GM23338 (cell line): ENCODE data around the gene ACTG1. TPM values are rescaled to one million over a fixed set of nuclear protein-coding genes. Genes with fewer than 3 reads are reported as not detected.

ENCODE experiments used
- ATAC-seq: fragments of 200-7000 bp; cut with Tn5 transposase; 3 replicates; pipeline ENCODE4 v1.9.1; 2020
- DNase-seq: peaks from one replicate; pipeline ENCODE4 v3.0.0-alpha.2; 2015; ENCODE audit warnings: low spot score
- H2AFZ ChIP-seq: fragments of 200-600 bp; sonication (generic); 2 replicates; pipeline ENCODE4 v1.8.0; 2016; ENCODE audit warnings: antibody characterized with exemption, mild to moderate bottlenecking, moderate library complexity
- H3F3A ChIP-seq: fragments of 200-600 bp; sonication (generic); replicated peaks from 2 replicates; pipeline ENCODE4 v1.8.0; 2017; ENCODE audit warnings: antibody characterized with exemption, mixed run types, low read depth
- H3K27ac ChIP-seq: fragments of 200-600 bp; sonication (generic); 2 replicates; pipeline ENCODE4 v1.6.1; 2016; ENCODE audit warnings: low read depth
- H3K27me3 ChIP-seq: fragments of 200-600 bp; sonication (generic); 2 replicates; pipeline ENCODE4 v1.8.0; 2016; ENCODE audit warnings: mild to moderate bottlenecking, mixed run types, moderate library complexity; ENCODE audit not compliant: insufficient read depth
- H3K36me3 ChIP-seq: fragments of 200-600 bp; sonication (generic); 2 replicates; pipeline ENCODE4 v1.8.0; 2016; ENCODE audit warnings: mild to moderate bottlenecking; ENCODE audit not compliant: insufficient read depth
- H3K4me1 ChIP-seq: fragments of 200-600 bp; sonication (generic); 2 replicates; pipeline ENCODE4 v1.8.0; 2016; ENCODE audit warnings: mild to moderate bottlenecking, moderate library complexity; ENCODE audit not compliant: insufficient read depth
- H3K4me2 ChIP-seq: fragments of 200-600 bp; sonication (generic); 2 replicates; pipeline ENCODE4 v1.7.1; 2017; ENCODE audit warnings: mixed run types
- H3K4me3 ChIP-seq: fragments of 200-600 bp; sonication (generic); 2 replicates; pipeline ENCODE4 v1.6.1; 2016; ENCODE audit warnings: mixed run types
- H3K79me2 ChIP-seq: fragments of 200-600 bp; sonication (generic); replicated peaks from 2 replicates; pipeline ENCODE4 v1.8.0; 2017; ENCODE audit warnings: mild to moderate bottlenecking; ENCODE audit not compliant: insufficient read depth
- H3K9me2 ChIP-seq: fragments of 200-600 bp; sonication (generic); 2 replicates; pipeline ENCODE4 v1.8.0; 2017; ENCODE audit not compliant: insufficient read depth
- H4K20me1 ChIP-seq: fragments of 200-600 bp; sonication (generic); replicated peaks from 2 replicates; pipeline ENCODE4 v1.8.0; 2017; ENCODE audit warnings: mild to moderate bottlenecking; ENCODE audit not compliant: insufficient read depth
- H3K27ac Mint-ChIP-seq: 2 replicates; pipeline ENCODE4 v1.8.0; 2020; ENCODE audit warnings: inconsistent platforms, mild to moderate bottlenecking, moderate library complexity, mixed read lengths
- H3K27me3 Mint-ChIP-seq: 3 replicates; pipeline ENCODE4 v1.8.0; 2022; ENCODE audit warnings: low read depth, mild to moderate bottlenecking, moderate library complexity, mixed read lengths, inconsistent platforms; ENCODE audit not compliant: insufficient read depth, poor library complexity
- H3K36me3 Mint-ChIP-seq: 3 replicates; pipeline ENCODE4 v1.8.0; 2021; ENCODE audit warnings: low read depth, mild to moderate bottlenecking, inconsistent platforms, moderate library complexity, mixed read lengths
- H3K4me1 Mint-ChIP-seq: 3 replicates; pipeline ENCODE4 v1.8.0; 2020; ENCODE audit warnings: mild to moderate bottlenecking, inconsistent platforms, mixed read lengths
- H3K4me3 Mint-ChIP-seq: 3 replicates; pipeline ENCODE4 v1.8.0; 2021; ENCODE audit warnings: moderate library complexity, mild to moderate bottlenecking, inconsistent platforms, mixed read lengths
- H3K9me3 Mint-ChIP-seq: 3 replicates; pipeline ENCODE4 v1.8.0; 2020; ENCODE audit warnings: moderate library complexity, mild to moderate bottlenecking, inconsistent platforms, mixed read lengths
- CREB1 ChIP-seq: fragments of 250-450 bp; sonication (Bioruptor Pico); IDR thresholded peaks from 2 replicates; pipeline ENCODE4 v1.5.0; 2020; ENCODE audit warnings: low read depth, mild to moderate bottlenecking, moderate library complexity
- POLR2AphosphoS5 ChIP-seq: IDR thresholded peaks from 2 replicates; pipeline ENCODE4 v1.6.1; 2016; ENCODE audit warnings: antibody characterized with exemption, low read depth
- ZNF331 ChIP-seq: fragments of 250-450 bp; sonication (Bioruptor Pico); IDR thresholded peaks from 2 replicates; pipeline ENCODE4 v1.5.0; 2020; ENCODE audit warnings: low read depth, mild to moderate bottlenecking, moderate library complexity
- ZNF462 ChIP-seq: fragments of 250-450 bp; sonication (Bioruptor Pico); IDR thresholded peaks from 2 replicates; pipeline ENCODE4 v1.5.0; 2020; ENCODE audit warnings: mild to moderate bottlenecking, moderate library complexity
- polyA plus RNA-seq: library from polyadenylated mRNA; unstranded; fragments of >200 nt; fragmentation: Nextera tagmentation; extraction: Ambion mirVana; gene quantifications from 2 replicates; pipeline ENCODE4 v1.2.1, GENCODE V29; 2016
- total RNA-seq: library from RNA; depleted of rRNA; stranded (reverse); fragments of >200 nt; shearing (Covaris generic); gene quantifications from 2 replicates; pipeline ENCODE4 v1.2.3, GENCODE V29; 2014

Gene ACTG1
- total and polyA plus RNA-seq, 2 experiments from 2014 or later: 1,867 to 4,739 TPM

DNA sequence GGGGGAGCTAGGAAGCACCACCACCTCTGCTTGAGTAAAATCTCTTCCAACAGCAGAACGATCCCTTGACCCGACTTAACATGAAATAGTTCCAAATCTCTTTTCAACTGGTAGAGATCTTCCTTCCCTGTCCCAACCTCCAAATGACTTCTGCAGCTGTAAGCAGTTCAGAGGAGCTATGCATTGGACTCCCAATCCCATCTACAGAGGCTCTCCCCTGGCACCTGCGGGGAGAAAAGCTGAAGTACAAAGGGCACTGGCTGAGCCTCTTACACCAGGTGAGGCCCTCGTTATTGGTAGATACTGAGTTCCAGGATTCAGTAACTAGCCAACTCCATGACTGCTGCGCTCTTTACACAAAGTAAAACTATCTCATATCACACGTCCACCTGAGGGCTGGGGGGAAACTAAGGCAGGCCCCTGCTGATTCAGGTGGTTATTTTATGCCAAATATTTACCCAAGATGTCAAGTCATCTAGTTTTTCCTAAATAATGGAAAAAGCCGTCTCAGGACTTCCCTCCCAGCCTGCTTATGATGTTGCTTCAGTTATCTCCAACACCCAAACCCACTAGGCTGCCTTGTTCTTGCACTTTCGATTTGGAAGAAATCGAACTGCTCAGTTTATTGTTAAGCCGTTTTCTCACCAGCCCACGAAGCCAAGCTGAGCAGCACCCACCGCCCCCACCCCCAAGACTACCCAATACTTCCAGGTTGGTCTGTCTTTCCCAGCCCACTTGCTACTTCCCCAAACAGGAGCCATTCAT lies 3.2 kb downstream of the ACTG1 start:
- Histone ChIP-seq H3K36me3 (peaks cover 36% of the 10 kb centered on the region), H3K9me2 (no peaks in the 10 kb centered on the region), H3K4me2 (peak overlapping the region; percentile 96), H3K27ac (peak overlapping the region; percentile 80), H3K79me2 (peaks cover 36% of the 10 kb centered on the region), H3K27me3 (no peaks in the 10 kb centered on the region), H3K4me1 (peaks cover 9% of the 10 kb centered on the region), H3F3A (peaks cover 50% of the 10 kb centered on the region), H4K20me1 (peaks cover 33% of the 10 kb centered on the region), H3K4me3 (peak overlapping the region; percentile 97), H2AFZ (no peak overlapping the region)
- peak overlapping the region; percentile 86 for H3K27ac Mint-ChIP-seq
- TF ChIP-seq POLR2AphosphoS5 (0 out of 2 replicates have a peak, but pooled peaks have one; percentile 13), ZNF331 (CRISPR knock-in tag) (no peak), CREB1 (CRISPR knock-in tag) (no peak), ZNF462 (CRISPR knock-in tag) (no peak)
- peaks cover 20% of the 10 kb centered on the region for H3K4me1 Mint-ChIP-seq
- H3K4me3 Mint-ChIP-seq: peak overlapping the region; percentile 98
- peaks cover 42% of the 10 kb centered on the region for H3K9me3 Mint-ChIP-seq
- ATAC-seq (peak; percentile 2), DNase-seq (no peak)
- H3K27me3 Mint-ChIP-seq: peaks cover 67% of the 10 kb centered on the region
- peaks cover 50% of the 10 kb centered on the region for H3K36me3 Mint-ChIP-seq

- H3K9me3 Mint-ChIP-seq: peaks cover 42% of the 10 kb centered on the region
- peaks cover 9% of the 10 kb centered on the region for H3K4me1 ChIP-seq
- peaks cover 66% of the 10 kb centered on the region for H3K27me3 Mint-ChIP-seq
- H3K27me3 ChIP-seq: no peaks in the 10 kb centered on the region
- H3K36me3 ChIP-seq: peaks cover 36% of the 10 kb centered on the region
- peak; percentile 18; the same call in 1 of the 2 replicates for TF ChIP-seq CREB1 (CRISPR knock-in tag)
- TF ChIP-seq POLR2AphosphoS5: 0 out of 2 replicates have a peak, but pooled peaks have one; percentile 39
- TF ChIP-seq ZNF331 (CRISPR knock-in tag): no peak
- H2AFZ ChIP-seq: no peak overlapping the region
- DNase-seq: no peak
- no peak overlapping the region for H3K4me2 ChIP-seq
- peak overlapping the region; percentile 98 for H3K4me3 Mint-ChIP-seq
- peak; percentile 10 for ATAC-seq
- H3K4me3 ChIP-seq: peak overlapping the region; percentile 97
- no peaks in the 10 kb centered on the region for H3K9me2 ChIP-seq
- H3K79me2 ChIP-seq: peaks cover 36% of the 10 kb centered on the region
- H3K27ac Mint-ChIP-seq: peak overlapping the region; percentile 86
- peaks cover 33% of the 10 kb centered on the region for H4K20me1 ChIP-seq
- H3K4me1 Mint-ChIP-seq: peaks cover 20% of the 10 kb centered on the region
- H3K27ac ChIP-seq: peak overlapping the region; percentile 80
- H3K36me3 Mint-ChIP-seq: peaks cover 50% of the 10 kb centered on the region
- peaks cover 46% of the 10 kb centered on the region for H3F3A ChIP-seq
Observed at GRCh38 chr17:81508639-81509206, 3.9 kb downstream of the ACTG1 start.
